Measurements from ENCODE around the gene ACTL6B. TPM values are rescaled to one million over a fixed set of nuclear protein-coding genes. Genes with fewer than 3 reads are reported as not detected.

Gene ACTL6B
- total and polyA plus RNA-seq, 9 of the 15 experiments (the other 6 are each of a cell fraction or from before 2014, with no cell fraction given) = not detected

DNA sequence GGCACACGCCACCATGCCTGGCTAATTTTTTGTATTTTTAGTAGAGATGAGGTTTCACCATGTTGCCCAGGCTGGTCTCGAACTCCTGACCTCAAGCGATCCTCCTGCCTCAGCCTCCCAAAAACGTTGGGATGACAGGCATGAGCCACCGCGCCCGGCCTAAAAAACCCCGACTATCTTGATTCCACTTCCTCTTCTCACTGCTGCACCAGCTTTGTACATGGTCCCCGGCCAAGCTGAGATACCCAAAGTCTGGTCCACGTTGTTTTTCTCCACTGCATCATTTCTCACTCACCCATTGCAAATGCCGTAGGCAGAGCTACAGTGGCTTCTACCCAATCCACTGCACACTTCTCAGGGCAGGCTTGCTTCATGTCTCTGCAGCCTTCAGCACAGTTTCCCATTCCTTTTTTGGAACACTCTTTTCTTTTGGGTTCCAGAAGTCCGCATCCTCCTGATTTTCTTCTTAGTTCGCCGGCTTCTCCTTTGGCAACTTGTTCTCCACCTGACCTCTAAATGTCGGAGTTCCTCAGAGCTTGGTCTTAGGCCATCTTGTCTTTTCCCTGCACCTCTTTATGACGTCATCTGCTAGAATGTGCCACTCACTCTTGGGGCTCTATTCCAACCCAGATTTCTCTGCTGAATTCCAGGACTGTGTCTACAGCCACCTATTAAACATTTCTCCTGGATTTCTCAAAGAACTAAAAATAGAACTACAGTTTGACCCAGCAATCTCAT lies 11.3 kb upstream of the ACTL6B start (continued):
- TF ChIP-seq YY1 (IDR thresholded peaks at IDR 0.05; ENCODE audit: borderline replicate concordance in 1 of 3, control insufficient read depth in 1 of 3, extremely low read depth in 1 of 3, insufficient read depth in 3 of 3, insufficient read length in 1 of 3, insufficient replicate concordance in 2 of 3, low read depth in 1 of 3, low read length in 2 of 3) (peak in 1 of 3 experiments; percentile 33), CEBPG (CRISPR knock-in tag; IDR thresholded peaks at IDR 0.05) (no peak), CEBPG (tag; conservative IDR thresholded peaks at IDR 0.05 in 1 of 2, IDR thresholded peaks at IDR 0.05 in 1 of 2) (no peak), RNF2 (IDR thresholded peaks at IDR 0.05) (no peak), BRF1 (IDR thresholded peaks at IDR 0.05; ENCODE audit: borderline replicate concordance, extremely low read depth, insufficient read length) (no peak), KAT8 (IDR thresholded peaks at IDR 0.05; ENCODE audit: low read depth) (no peak), JUND (IDR thresholded peaks at IDR 0.05; ENCODE audit: borderline replicate concordance, low read depth, low read length) (0 out of 2 replicates have a peak, but pooled peaks have one; percentile 32), JUND (tag; IDR thresholded peaks at IDR 0.05; ENCODE audit: borderline replicate concordance, low read depth, low read length) (no peak; the same call in 2 of the 3 replicates), ZNF384 (IDR thresholded peaks at IDR 0.05; ENCODE audit: low read depth, low read length) (no peak), POU5F1 (IDR thresholded peaks at IDR 0.05; ENCODE audit: borderline replicate concordance, low read depth, low read length, partially characterized antibody) (no peak), ZBTB17 (CRISPR knock-in tag; IDR thresholded peaks at IDR 0.05) (no peak)
- TF ChIP-seq, protein P1, sequence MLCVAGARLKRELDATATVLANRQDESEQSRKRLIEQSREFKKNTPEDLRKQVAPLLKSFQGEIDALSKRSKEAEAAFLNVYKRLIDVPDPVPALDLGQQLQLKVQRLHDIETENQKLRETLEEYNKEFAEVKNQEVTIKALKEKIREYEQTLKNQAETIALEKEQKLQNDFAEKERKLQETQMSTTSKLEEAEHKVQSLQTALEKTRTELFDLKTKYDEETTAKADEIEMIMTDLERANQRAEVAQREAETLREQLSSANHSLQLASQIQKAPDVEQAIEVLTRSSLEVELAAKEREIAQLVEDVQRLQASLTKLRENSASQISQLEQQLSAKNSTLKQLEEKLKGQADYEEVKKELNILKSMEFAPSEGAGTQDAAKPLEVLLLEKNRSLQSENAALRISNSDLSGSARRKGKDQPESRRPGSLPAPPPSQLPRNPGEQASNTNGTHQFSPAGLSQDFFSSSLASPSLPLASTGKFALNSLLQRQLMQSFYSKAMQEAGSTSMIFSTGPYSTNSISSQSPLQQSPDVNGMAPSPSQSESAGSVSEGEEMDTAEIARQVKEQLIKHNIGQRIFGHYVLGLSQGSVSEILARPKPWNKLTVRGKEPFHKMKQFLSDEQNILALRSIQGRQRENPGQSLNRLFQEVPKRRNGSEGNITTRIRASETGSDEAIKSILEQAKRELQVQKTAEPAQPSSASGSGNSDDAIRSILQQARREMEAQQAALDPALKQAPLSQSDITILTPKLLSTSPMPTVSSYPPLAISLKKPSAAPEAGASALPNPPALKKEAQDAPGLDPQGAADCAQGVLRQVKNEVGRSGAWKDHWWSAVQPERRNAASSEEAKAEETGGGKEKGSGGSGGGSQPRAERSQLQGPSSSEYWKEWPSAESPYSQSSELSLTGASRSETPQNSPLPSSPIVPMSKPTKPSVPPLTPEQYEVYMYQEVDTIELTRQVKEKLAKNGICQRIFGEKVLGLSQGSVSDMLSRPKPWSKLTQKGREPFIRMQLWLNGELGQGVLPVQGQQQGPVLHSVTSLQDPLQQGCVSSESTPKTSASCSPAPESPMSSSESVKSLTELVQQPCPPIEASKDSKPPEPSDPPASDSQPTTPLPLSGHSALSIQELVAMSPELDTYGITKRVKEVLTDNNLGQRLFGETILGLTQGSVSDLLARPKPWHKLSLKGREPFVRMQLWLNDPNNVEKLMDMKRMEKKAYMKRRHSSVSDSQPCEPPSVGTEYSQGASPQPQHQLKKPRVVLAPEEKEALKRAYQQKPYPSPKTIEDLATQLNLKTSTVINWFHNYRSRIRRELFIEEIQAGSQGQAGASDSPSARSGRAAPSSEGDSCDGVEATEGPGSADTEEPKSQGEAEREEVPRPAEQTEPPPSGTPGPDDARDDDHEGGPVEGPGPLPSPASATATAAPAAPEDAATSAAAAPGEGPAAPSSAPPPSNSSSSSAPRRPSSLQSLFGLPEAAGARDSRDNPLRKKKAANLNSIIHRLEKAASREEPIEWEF (CRISPR knock-in tag; IDR thresholded peaks at IDR 0.05) = no peak
- TF ChIP-seq, protein P2, sequence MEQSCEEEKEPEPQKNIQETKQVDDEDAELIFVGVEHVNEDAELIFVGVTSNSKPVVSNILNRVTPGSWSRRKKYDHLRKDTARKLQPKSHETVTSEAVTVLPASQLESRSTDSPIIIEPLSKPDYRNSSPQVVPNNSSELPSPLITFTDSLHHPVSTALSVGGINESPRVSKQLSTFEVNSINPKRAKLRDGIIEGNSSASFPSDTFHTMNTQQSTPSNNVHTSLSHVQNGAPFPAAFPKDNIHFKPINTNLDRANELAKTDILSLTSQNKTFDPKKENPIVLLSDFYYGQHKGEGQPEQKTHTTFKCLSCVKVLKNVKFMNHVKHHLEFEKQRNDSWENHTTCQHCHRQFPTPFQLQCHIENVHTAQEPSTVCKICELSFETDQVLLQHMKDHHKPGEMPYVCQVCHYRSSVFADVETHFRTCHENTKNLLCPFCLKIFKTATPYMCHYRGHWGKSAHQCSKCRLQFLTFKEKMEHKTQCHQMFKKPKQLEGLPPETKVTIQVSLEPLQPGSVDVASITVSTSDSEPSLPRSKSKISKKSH (CRISPR knock-in tag; IDR thresholded peaks at IDR 0.05) = no peak
- TF ChIP-seq, protein P3, sequence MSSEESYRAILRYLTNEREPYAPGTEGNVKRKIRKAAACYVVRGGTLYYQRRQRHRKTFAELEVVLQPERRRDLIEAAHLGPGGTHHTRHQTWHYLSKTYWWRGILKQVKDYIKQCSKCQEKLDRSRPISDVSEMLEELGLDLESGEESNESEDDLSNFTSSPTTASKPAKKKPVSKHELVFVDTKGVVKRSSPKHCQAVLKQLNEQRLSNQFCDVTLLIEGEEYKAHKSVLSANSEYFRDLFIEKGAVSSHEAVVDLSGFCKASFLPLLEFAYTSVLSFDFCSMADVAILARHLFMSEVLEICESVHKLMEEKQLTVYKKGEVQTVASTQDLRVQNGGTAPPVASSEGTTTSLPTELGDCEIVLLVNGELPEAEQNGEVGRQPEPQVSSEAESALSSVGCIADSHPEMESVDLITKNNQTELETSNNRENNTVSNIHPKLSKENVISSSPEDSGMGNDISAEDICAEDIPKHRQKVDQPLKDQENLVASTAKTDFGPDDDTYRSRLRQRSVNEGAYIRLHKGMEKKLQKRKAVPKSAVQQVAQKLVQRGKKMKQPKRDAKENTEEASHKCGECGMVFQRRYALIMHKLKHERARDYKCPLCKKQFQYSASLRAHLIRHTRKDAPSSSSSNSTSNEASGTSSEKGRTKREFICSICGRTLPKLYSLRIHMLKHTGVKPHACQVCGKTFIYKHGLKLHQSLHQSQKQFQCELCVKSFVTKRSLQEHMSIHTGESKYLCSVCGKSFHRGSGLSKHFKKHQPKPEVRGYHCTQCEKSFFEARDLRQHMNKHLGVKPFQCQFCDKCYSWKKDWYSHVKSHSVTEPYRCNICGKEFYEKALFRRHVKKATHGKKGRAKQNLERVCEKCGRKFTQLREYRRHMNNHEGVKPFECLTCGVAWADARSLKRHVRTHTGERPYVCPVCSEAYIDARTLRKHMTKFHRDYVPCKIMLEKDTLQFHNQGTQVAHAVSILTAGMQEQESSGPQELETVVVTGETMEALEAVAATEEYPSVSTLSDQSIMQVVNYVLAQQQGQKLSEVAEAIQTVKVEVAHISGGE (CRISPR knock-in tag; IDR thresholded peaks at IDR 0.05) = 0 out of 6 replicates have a peak, but pooled peaks of 1 of the 3 experiments have one; percentile 35

All from K562 (cell line).